Adrenal gland (tissue), 12 donors: ENCODE measurements around the gene AEBP1. TPM values are rescaled to one million over a fixed set of nuclear protein-coding genes. Genes with fewer than 3 reads are reported as not detected.

Experiments
- DNase-seq, 7 donors: peaks; one replicate each; pipeline ENCODE4 v3.0.0-alpha.2; 2019 to 2020
- H3K27ac ChIP-seq, 5 donors: fragments of 200-600 bp; sonication (generic) in 4 of 5; 1 replicate in 3 of 5; 2 replicates in 2 of 5; pipeline versions ENCODE4 v1.5.1 to v1.8.0; 2016 to 2020; ENCODE audit warnings: mild to moderate bottlenecking in 1 of 5
- H3K27me3 ChIP-seq: fragments of 200-600 bp; 2 replicates; pipeline ENCODE4 v1.8.0; 2021
- H3K36me3 ChIP-seq, 2 donors: fragments of 200-600 bp; replicated peaks in 1 of 2; 1 replicate in 1 of 2; 2 replicates in 1 of 2; pipeline versions ENCODE4 v1.5.1 to v1.8.0; 2018 to 2022
- H3K4me1 ChIP-seq, 2 donors: fragments of 200-600 bp; replicated peaks in 1 of 2; 1 replicate in 1 of 2; 2 replicates in 1 of 2; pipeline versions ENCODE4 v1.5.1 to v1.8.0; 2018 to 2021
- H3K4me3 ChIP-seq, 4 donors: fragments of 200-600 bp; sonication (generic) in 3 of 4; one replicate each; pipeline ENCODE4 v1.5.1; 2016 to 2018
- H3K9me3 ChIP-seq, 3 donors: fragments of 200-600 bp; sonication (generic) in 1 of 3; replicated peaks in 1 of 3; 1 replicate in 2 of 3; 2 replicates in 1 of 3; pipeline versions ENCODE4 v1.5.1 to v1.8.0; 2016 to 2021
- POLR2A ChIP-seq, 2 donors: fragments of 450-650 bp; IDR thresholded peaks; one replicate each; pipeline ENCODE4 v1.6.1; 2017; ENCODE audit warnings: antibody characterized with exemption in 2 of 2, mild to moderate bottlenecking in 2 of 2, moderate library complexity in 1 of 2
- WGBS, 4 donors: extraction: QIAGEN DNeasy Blood & Tissue Kit in 2 of 4; methylation state at CpG; one replicate each; pipeline versions ENCODE4 v1.1.5 to v1.1.7; 2013 to 2017; 5-methylcytosine and 5-hydroxymethylcytosine counted together
- intact Hi-C, 2 donors: fragments of 100-400 bp; cut with DNase I; formaldehyde crosslinking; loops; one replicate each; pipeline versions ENCODE4 v1.14.1 to v1.15.0; 2022 to 2023
- polyA plus RNA-seq, 3 donors: library from polyadenylated mRNA; stranded (reverse); fragments of 200-250 nt in 2 of 3; fragments of 350-450 nt in 1 of 3; fragmentation: Illumina TruSeq in 1 of 3; extraction: RNeasy Lipid Tissue Mini Kit (QIAGEN cat#74804) in 1 of 3; gene quantifications; one replicate each; pipeline ENCODE4 v1.2.3, GENCODE V29; 2013 to 2014
- total RNA-seq, 9 donors: library from RNA; depleted of rRNA in 4 of 9; stranded (reverse); fragments of >200 nt in 4 of 9; fragments of 120-200 nt in 1 of 9; fragmentation: NEBNext Ultra II Directional in 1 of 9; extraction: Animal tissue kit (Norgen Biotek cat#: 25700) in 1 of 9; gene quantifications; one replicate each; pipeline versions ENCODE4 v1.1.0 to v1.2.4, GENCODE V29; 2013 to 2023
- TF ChIP-seq, protein P1 (sequence below), 6 experiments: fragments of 450-650 bp in 4 of 6; fragments of 200-600 bp in 2 of 6; sonication (generic) in 1 of 6; IDR thresholded peaks; 1 replicate in 5 of 6; 2 replicates in 1 of 6; pipeline versions ENCODE4 v1.5.1 to v1.8.0; 2016 to 2021; ENCODE audit warnings: antibody characterized with exemption in 6 of 6, mild to moderate bottlenecking in 2 of 6, moderate library complexity in 1 of 6
- donor health status: healthy with polysubstance abuse.
- donor health status: Bipolar disorder and iron deficiency.
- donor health status: DM: yes; HTN: yes; CAD: no.
- donor health status: DM: no; HTN: no; CAD: no.
- donor health status: DM: no; HTN: no; CAD: no.
- donor health status: DM: yes; HTN: yes; CAD: no.

The AEBP1 gene
- total and polyA plus RNA-seq, 12 donors, result 5.4 to 292 (median 127) TPM

DNA sequence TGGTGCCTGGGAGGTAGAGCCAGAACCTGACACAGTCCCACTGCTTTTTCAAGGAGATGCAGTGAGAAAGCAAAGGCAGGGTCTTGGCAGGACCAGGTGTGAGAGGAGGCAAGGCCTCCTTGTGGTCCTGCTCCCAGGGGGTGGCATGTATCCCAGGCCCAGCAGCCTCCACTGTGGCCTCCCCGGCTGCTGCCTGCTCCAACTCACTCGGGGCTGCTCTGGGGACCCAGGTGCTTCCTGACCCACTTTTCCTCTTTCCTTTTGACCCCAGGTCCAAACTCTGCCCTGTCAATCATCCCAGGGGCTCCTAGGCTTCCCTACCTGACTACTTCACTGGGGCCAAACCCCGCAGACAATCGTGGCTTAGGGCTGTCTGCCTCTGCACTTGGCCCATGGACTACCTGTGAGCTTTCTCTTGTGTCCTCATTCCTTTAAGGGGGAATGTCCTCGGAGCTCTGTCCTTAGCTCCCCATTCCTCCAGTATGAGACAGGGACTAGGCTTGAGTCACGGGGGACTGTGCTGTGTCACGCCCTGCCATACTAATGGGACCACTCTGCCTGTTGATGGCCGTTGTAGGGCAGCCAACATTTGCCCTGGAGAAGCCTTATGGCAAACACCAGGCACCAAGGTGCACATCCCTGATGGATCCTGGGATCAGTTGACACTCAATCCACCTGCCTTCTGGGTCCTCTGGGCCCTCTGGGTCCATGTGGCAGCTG is 1.1 kb upstream of the AEBP1 start:
- intact Hi-C loops, result no loop called here
- no peaks in the 10 kb centered on the region for H3K27me3 ChIP-seq
- H3K27ac ChIP-seq, result peak overlapping the region in 3 of 5 donors; percentile 14 to 93 (median 68)
- 78 to 88% (median 83%) methylated on average over 7 to 8 of the region's 8 CpGs for WGBS, 4 donors
- DNase-seq, result no peak
- TF ChIP-seq, protein P1, sequence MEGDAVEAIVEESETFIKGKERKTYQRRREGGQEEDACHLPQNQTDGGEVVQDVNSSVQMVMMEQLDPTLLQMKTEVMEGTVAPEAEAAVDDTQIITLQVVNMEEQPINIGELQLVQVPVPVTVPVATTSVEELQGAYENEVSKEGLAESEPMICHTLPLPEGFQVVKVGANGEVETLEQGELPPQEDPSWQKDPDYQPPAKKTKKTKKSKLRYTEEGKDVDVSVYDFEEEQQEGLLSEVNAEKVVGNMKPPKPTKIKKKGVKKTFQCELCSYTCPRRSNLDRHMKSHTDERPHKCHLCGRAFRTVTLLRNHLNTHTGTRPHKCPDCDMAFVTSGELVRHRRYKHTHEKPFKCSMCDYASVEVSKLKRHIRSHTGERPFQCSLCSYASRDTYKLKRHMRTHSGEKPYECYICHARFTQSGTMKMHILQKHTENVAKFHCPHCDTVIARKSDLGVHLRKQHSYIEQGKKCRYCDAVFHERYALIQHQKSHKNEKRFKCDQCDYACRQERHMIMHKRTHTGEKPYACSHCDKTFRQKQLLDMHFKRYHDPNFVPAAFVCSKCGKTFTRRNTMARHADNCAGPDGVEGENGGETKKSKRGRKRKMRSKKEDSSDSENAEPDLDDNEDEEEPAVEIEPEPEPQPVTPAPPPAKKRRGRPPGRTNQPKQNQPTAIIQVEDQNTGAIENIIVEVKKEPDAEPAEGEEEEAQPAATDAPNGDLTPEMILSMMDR (IDR thresholded peaks at IDR 0.05), result no peak
- no peak for TF ChIP-seq POLR2A (IDR thresholded peaks at IDR 0.05)
- H3K9me3 ChIP-seq, result no peaks in the 10 kb centered on the region
- peaks cover 0 to 4% of the 10 kb centered on the region in 2 donors for H3K36me3 ChIP-seq
- no peak overlapping the region for H3K4me3 ChIP-seq
- no peaks in the 10 kb centered on the region for H3K4me1 ChIP-seq

DNA sequence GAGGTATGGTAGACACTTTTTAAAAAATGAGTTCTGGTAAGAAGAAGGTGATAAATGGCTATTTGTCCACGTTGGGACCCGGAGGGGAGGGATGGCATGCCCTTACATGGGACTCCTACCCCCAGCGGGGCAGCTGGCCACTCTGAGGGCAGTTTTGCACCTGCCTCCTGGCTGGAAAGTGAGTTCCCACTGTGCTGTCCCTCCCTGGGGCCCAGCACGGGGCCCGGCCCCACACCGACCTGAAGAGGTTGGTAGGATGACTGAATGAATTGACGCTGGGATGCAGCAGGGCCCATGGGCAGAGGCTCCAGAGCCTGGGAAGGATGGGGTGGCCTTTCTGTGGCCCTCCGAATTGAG is 601 bp upstream of the AEBP1 start:
- no peak for DNase-seq
- no peaks in the 10 kb centered on the region for H3K27me3 ChIP-seq
- H3K9me3 ChIP-seq, result no peaks in the 10 kb centered on the region
- TF ChIP-seq, protein P1 (IDR thresholded peaks at IDR 0.05), result no peak
- TF ChIP-seq POLR2A (IDR thresholded peaks at IDR 0.05), result no peak
- no peak overlapping the region for H3K4me3 ChIP-seq
- 68 to 83% (median 74%) methylated on average over 4 to 8 of the region's 8 CpGs for WGBS, 4 donors
- H3K36me3 ChIP-seq, result peaks cover 0 to 4% of the 10 kb centered on the region in 2 donors
- intact Hi-C loops, result no loop called here
- no peaks in the 10 kb centered on the region for H3K4me1 ChIP-seq
- H3K27ac ChIP-seq, result peak overlapping the region in 2 of 5 donors; percentile 68 to 93

DNA sequence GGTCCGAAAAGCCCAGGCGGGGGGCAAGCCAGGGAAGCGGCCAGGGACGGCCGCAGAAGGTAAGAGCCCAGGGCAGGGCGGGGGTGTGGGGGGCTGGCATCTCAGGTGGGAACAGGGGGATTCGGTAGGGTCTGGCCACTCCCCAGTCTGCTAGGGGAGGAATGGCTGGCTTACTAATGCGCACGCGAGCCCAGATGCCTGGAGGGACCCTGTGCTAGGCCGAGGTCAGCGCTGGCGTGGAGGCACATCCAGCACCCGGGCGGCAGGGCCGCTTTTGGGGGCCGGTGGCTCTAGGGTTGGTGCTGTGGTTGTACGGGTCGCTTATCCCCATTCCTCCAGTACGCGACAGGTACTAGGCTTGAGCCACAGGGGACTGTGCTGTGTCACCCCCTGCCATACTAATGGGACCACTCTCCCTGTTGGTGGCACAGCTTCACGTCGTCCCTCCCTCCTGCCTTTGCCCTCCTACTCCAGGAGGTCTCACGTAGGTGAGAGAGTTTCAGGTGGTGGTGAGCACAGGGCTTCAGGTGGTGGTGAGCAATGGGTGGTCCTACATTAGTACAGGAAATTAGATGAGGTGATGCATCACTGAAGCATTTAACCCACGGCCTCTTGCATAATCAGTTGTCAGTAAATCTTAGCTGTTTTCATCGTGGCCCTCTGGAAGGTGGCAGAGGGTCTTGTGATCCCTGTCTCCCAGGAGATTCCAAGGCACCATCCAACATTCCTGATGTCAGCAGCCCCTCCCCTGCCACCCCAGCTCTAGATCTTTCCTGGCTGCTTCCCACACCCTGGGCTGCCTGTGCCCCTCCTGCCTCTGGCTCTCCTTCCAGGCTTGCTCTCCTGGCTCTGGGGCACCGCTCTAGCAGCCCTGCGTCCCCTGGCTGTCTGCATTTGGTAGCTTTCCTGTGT is 971 bp downstream of the AEBP1 start:
- H3K27ac ChIP-seq, result peak overlapping the region in 4 of 5 donors; percentile 18 to 93 (median 70)
- peak in 1 of 7 donors; percentile 35 for DNase-seq
- H3K9me3 ChIP-seq, result no peaks in the 10 kb centered on the region
- no peak for TF ChIP-seq POLR2A (IDR thresholded peaks at IDR 0.05)
- TF ChIP-seq, protein P1 (IDR thresholded peaks at IDR 0.05), result no peak
- H3K4me1 ChIP-seq, result no peaks in the 10 kb centered on the region
- peaks cover 0 to 4% of the 10 kb centered on the region in 2 donors for H3K36me3 ChIP-seq
- H3K4me3 ChIP-seq, result peak overlapping the region in 1 of 4 donors; percentile 64
- 41 to 46% (median 46%) methylated on average over 11 to 28 of the region's 28 CpGs for WGBS, 4 donors
- no peaks in the 10 kb centered on the region for H3K27me3 ChIP-seq
- intact Hi-C loops, result no loop called here

DNA sequence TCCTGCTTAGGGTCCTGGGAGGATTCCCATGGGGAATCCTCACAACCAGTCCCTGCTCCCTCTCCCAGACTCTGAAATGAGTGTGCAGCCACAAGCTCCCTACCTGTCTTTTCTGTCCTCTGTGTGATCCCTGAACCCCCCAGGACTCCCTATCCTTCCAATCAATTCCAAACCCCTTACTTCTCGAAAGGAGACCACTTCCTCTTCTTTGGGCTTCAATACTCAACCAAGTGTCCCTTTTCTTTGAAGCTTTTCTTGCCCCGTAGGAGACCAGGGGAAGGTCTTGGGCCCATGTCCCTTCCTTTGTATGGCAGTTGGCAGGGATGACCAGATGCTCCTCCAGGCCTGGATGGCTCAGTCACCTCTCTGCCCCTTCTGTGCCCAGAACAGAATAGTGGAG is 1.7 kb downstream of the AEBP1 start:
- DNase-seq, result no peak
- no peak for TF ChIP-seq POLR2A (IDR thresholded peaks at IDR 0.05)
- TF ChIP-seq, protein P1 (IDR thresholded peaks at IDR 0.05), result no peak
- Histone ChIP-seq H3K4me1 (no peaks in the 10 kb centered on the region), H3K36me3 (peaks cover 0 to 4% of the 10 kb centered on the region in 2 donors), H3K27me3 (no peaks in the 10 kb centered on the region), H3K27ac (peak overlapping the region in 1 of 5 donors; percentile 93), H3K4me3 (peak overlapping the region in 1 of 4 donors; percentile 64), H3K9me3 (no peaks in the 10 kb centered on the region)
- intact Hi-C loops, result no loop called here
- WGBS, 4 donors, result 64 to 81% (median 67%) methylated on average over 2 of the region's 2 CpGs
